Activated CD8-positive, alpha-beta memory T cell treated with anti-CD3 and anti-CD28 coated beads for 4 hours (primary cell): ENCODE data around the gene HSPA6.
"Not testable (repeated sequence)": the region's sequence is repeated elsewhere in the genome, so short reads cannot be mapped to it uniquely, and the experiment has no call there.

Experiments
- DNase-seq, 2 donors: peaks; one replicate each; pipeline ENCODE4 v3.0.0-alpha.2; 2020; ENCODE audit warnings: low read depth in 2 of 2

The HSPA6 gene

DNA sequence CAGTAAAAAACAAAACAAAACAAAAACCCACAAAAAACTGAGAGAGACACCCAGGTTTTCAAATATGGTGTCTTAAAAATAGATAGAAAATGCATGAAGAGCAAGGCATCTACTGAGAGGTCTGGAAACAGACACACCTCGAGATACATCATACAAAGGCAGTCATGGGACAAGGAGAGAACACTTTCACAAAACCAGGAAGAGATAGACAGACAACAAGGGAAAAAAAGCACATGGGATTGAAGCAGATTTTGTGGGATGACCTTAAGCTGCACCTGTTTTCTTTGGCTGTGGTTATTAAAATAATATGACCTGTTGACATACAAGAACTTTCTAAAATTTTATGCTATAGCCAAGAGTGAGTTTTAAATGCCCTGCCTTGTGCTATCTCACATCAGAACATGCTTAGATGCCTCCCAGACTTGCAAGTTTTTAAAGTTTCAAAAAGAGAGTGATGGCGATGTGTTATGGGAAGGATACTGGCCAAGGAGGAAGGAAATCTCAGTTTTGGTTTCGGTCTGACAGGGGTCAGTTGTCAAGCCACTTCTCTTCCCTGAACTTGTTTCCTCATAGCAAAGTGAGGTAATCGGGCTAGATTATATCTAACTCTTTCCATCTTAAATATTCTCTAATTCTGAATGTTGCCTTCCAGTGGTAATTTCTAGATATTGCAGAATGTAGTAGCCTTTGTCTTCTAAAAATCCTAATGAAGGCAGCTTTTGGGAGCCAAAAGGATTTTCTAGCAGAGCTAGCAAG, 36.8 kb downstream of the HSPA6 start:
- DNase-seq, result not testable (repeated sequence)

DNA sequence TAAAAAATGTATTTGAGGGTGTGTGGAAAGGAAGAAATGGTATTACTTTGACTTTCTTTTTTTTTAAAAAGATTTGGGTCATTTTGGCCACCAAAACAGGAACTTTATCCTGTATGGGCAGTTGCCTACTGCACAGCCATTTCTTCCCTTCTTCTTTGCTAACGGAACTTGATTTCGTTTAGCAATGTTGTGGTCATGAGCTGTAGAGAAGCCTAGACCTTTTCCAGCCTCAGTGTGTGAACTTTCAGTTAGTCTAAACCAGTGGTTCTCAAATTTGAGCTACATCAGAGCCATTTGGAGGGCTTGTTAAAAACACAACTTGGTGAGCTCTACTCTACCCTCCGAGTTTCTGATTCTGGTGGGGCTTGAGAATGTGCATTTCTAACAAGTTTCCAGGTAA, 38.1 kb downstream of the HSPA6 start:
- not testable (repeated sequence) for DNase-seq

DNA sequence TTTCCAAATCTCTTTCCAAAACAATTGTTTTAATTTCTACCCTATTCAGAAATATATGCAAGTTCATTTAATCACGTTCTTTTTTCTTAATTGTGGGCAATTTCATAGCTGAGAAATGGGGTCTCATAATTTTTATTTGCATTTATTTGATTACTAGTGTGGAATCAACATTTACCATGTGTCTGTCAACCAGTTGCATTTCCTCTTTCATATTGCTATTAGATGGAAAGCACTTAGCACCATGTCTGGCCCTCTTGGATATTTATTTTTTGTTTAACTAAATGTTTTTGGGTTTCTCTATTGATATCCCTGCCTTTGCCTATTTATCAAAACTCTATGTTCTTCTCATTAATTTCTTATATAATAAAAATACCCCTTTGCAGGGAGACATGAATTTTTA, 39.2 kb downstream of the HSPA6 start:
- not testable (repeated sequence) for DNase-seq

DNA sequence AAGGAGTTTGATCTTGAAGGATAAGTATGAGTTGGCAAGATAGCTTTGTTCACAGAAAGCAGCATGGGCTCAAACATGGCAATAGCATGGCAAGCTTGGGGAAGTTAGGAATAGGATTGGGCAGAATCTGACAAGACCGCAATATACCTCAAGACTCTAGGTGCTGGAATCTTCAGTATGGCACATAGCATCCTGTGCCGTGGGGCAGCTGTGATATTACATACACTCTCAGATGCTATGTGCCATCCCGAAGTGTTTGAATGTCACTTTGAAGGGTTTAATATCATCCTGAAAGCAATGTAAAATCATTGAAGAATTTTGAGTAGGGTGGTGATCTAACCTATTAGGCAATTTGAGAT, 42.2 kb downstream of the HSPA6 start:
- DNase-seq, result not testable (repeated sequence)

DNA sequence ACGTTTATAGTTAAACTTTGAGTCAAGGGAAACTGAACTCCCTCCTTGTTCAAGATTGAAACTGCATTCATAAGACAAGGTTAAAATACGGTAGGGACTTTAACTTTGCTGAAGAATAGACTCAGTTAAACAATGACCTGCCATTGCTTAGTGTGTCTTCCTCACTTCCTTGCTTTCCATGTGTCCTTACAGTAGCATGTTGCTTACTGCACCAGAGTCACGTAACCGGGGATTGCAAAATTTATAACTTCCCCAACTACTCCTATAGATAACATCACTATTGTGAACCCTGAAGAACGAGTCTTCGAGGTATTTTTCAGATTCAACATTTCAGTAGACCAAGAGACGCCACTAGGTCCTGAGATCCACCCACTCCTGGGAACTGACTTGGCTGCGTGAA, 47.4 kb downstream of the HSPA6 start:
- DNase-seq, result not testable (repeated sequence)
